Stimulated activated CD4-positive, alpha-beta T cell treated with anti-CD3 and anti-CD28 coated beads, Interleukin-4, amount 100 ng/mL, for 4 hours (primary cell): ENCODE results near the gene OTOA.
"Not testable (repeated sequence)": the region's sequence is repeated elsewhere in the genome, so short reads cannot be mapped to it uniquely, and the experiment has no call there.

Source experiments
- DNase-seq, 2 experiments: peaks; one replicate each; pipeline ENCODE4 v3.0.0-alpha.2; 2020

OTOA gene

DNA sequence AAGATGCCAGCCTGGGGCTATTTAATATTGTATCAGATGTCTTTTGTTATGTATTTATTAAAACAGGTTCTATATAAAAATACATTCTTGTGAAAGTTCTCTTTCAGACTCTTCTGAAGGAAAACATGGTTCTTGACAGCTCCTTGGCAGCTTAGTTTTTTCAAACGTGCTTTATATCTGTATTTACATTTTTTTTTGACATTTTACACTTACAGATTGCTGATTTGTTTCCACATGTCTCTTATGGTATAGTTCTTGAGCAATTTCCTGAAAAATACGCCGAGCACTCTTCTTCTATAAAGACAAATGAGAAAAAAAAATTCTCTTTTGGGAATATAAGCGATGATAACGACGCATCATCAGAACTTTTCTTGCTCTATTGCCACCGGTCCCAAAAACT is 20.9 kb upstream of the OTOA start:
- no peak for DNase-seq

DNA sequence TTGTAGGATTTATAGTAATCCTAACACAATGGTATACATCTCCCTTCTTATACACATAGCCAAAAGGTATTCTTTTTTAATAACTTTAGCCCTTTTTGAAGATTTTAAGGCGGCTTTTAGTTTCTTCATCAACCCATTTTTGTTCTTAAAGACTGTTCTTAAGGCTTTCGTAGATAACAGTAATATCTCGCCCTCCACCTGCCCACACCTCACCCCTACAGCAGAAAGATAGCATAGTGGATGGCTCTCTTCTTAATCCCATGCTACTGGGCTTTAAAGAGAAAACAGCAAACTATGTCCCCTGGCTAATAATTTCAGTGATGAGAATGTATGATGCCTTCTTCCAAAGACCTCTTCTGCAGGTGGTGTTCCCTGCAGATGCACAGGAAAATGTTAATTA is 20.0 kb upstream of the OTOA start:
- no peak for DNase-seq

DNA sequence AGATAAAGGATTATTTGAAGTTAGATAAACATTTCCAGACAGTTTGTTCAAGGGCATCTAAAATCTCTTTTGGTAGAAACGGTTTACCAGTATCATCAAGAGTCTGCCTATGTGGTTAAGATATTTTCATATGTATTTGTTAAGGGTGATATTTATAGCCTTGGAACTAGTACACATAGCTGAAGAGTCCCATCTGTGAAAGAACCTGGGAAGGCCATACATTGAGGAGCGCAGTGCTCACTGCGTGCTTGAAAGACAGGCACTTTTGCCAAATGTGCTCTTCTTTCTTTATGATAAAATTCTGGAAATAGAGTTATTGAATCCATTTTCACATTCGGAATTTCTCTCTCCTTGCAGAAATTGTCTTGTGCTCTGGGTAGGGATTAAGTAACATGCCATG is 19.1 kb upstream of the OTOA start:
- no peak for DNase-seq

DNA sequence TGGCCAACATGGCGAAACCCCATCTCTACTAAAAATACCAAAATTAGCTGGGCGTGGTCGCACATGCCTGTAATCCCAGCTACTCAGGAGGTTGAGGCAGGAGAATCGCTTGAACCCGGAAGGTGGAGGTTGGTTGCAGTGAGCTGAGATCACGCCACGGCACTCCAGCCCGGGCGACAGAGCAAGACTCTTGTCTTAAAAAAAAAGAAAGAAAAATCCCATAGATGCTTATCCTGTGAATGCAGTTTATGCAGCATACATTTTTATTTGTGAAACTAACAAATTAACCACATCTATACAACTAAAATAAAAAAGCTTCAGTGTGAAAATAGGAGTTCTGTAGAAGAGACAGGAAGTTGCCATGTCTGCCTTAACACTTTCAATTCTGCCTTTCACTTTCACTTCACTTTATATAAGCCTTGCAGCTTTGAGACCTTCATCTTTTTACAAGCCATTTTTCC is 18.5 kb upstream of the OTOA start:
- DNase-seq = peak; percentile 17 to 20

DNA sequence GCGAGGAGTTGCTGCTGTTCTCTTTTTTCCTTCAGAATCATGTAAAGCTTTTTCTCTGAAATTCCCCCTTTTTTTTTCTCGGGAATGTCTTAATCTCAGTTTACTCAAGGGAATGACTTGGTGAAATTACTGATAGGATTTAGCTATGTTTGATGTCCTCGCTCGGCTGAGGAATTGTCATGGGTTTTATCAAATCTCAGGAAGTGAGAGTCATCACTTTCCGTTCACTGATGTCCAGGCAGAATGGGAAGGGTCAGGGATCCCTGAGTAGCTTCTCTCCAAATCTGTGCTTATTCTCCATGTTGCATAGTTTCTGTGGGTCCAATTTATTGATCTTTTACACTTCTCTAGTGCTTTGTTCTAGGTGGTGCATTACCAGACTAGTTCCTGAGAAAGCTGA is 17.7 kb upstream of the OTOA start:
- no peak for DNase-seq

DNA sequence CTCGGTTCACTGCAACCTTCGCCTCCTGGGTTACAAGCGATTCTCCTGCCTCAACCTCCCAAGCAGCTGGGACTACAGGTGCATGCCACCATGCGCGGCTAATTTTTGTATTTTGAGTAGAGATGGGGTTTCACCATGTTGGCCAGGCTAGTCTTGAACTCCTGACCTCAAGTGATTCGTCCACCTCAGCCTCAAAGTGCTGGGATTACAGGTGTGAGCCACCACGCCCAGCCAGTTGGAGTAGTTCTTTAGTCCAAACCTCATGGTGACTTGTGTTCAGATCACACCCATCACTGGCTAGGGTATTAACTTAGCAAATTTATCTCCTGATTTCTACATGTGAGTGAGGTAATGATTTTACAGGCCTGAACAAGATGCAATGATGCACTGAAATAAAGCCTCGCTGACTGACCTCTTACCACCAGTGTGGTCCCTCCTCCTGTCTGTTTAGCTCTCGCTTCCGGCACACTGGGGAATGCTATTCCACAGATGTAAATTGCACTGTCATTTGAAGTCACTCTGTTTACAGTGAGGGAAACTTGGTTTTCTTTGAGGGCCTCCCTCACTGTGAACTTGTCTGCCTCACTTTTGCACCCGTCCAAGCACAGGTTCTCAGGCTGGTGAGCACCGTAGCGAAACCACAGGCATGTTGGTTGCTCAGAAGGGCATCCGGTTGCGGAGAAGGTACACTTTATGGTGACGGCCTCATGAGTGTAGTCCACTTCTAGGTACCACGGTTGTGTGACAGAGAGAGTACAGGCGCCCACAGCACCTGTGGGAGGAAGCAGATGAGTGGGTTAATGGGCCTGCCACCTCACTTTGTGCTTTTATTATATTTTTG is 16.8 kb upstream of the OTOA start:
- peak; percentile 45 to 78 for DNase-seq

DNA sequence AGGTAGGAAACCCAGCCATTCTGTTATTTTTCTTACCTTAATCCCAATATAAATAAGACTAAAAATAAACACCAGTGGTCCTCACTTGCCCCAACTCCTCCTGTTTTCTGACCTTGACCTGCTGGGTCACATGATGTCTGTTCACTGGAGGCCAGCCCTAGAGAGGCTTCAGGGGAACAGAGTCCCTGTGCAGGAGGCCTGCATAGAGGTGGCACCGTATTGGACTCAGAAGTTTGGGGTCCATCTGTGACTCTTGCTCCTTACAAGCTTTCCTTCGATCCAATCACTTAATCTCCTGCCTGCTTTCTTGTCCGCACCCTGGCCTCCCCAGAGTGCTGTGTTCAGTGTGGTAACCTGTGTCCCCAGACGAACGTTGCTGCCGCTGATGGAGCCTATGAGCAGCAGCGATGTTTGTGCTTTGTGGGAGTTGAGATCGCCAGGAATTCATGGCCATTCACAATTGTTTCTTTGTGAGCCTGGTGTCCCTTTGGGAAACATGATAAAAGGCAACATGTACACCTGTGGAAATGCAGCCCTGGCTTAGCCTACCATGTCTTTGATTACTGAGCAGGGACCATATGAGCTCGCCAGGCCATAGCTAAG is 16.1 kb upstream of the OTOA start:
- DNase-seq = no peak

DNA sequence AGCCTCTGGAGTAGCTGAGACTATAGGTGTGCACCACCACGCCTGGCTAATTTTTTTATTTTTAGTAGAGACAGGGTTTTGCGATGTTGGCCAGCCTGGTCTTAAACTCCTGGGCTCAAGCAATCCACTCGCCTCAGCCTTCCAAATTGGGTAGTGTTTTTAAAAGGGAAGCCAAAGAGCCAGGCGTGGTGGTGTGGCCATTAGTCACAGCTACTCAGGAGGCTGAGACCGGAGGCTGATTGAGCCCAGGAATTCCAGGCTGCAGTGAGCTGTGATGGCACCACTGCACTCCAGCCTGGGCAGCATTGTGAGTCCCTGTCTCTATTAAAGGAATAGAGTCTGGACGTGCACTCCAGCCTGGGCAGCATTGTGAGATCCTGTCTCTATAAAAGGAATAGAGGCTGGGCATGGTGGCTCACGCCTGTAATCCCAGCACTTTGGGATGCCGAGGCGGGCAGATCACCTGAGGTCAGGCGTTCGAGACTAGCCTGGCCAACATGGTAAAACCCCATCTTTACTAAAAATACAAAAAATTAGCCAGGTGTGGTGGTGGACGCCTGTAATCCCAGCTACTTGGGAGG is 13.9 kb upstream of the OTOA start:
- not testable (repeated sequence) for DNase-seq

DNA sequence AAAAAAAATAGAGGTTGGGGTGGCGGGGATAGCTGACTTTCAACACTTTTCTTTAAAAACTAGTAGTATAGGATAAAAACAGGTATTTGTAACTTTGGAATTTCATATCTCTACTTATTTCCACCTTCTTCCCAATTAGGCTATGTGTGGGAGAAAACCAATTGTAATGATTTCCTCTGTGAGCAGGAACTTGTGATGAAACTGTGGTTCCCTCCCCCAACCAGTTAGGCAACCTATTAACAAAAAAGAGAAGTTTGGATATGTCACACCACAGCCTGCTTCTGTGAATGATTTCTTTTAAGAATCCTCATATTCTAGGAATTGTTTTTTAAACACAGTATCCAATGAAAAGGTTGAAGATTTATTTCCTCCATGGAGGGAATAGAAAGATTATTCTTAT is 13.2 kb upstream of the OTOA start:
- DNase-seq = no peak

DNA sequence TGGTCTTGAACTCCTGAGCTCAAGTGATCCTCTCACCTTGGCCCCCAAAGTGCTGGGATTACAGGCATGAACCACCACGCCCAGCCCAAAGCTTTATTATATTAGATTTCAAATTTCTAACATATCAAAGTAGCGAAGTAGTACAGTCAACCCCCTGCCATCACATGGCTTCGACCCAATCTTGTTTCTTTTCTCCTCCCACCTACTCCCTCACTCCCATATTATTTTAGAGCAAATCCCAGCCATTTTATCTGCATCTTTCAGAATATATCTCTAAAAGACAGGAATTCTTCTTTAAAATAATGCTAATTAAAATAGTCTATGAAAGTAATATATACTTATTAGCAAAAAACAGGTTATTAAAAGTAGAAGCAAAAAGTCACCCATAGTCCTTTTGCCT is 12.3 kb upstream of the OTOA start:
- no peak for DNase-seq

DNA sequence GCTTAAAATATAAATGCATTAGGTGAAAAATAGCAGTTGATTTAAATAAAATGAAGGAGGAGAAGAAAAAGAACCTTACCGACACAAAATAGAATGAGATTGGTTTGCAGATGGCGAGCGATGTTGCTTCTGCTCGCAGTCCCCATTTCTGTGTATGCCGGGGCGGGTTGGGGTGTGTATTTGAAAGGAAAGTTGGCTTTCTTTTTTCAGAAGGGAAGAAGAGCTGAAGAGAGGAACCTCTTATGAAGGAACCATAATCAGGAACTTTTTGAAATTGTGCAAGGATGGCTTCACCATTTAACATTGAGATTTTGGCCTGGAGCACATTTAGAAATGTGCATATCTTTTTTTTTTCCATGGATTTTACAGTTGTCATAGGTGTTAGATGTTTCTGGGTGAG is 11.3 kb upstream of the OTOA start, which contains the start of gene IGSF6:
IGSF6 (minus strand) TSS at position 156 of the 400 bp plus-strand sequence; CDS start at position 146, 10 bp downstream.
- DNase-seq = no peak

DNA sequence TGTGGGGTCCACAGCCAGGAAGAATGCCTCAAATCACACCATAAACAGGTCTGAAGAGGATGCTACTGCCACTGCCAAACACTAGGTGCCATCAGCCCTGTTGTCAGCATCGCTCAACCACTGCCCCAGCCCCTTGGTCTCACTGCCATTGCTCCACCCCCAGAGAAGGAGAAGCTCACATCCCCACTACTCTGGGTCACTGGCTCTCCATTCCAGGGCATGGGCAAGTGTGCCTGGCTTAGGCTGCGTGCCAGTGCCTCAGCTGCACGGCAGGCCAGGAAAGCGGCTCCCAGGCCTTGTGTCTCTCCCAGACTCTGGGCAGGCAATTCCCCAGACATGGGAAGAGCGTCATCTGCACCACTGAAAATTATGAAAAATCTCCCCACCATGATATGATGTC is 10.2 kb upstream of the OTOA start:
- no peak for DNase-seq

DNA sequence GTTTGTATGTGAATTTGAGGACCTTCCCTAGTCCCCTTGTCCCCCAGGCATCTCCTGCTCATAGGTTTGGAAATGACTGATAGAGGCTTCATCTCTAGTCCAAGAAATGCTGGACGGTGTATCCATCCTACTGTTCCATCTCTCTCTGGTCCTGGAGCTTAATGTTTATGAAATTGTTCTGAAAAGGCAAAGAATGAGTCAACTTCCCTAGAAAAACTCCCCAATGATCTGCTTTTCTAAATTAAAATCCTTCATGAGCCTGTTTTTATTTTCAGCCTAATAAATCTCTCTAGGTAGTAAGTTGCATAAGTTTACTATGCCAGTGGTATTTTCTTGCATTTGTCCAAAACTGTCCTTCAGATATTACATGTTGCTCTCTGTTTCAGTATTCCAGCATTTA is 9.3 kb upstream of the OTOA start:
- DNase-seq = no peak

DNA sequence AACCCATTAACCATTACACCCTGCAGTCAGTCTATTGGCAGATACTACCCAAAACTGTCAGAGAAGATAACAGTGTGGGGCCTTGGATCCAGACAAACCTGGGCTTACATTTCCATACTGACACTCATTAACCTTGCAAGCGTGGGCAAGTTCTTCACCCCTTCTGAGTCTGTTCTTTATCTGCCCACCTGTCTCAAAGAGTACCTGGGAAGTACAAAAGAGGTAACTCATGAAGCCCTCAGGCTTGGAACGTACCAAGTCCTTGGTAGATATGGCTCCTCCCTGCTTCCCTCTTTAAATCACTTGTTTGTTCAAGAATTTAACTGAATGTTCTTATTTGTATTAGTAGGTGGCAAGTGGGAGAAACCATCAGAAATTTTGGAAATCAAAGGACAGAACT is 8.9 kb upstream of the OTOA start:
- no peak for DNase-seq

DNA sequence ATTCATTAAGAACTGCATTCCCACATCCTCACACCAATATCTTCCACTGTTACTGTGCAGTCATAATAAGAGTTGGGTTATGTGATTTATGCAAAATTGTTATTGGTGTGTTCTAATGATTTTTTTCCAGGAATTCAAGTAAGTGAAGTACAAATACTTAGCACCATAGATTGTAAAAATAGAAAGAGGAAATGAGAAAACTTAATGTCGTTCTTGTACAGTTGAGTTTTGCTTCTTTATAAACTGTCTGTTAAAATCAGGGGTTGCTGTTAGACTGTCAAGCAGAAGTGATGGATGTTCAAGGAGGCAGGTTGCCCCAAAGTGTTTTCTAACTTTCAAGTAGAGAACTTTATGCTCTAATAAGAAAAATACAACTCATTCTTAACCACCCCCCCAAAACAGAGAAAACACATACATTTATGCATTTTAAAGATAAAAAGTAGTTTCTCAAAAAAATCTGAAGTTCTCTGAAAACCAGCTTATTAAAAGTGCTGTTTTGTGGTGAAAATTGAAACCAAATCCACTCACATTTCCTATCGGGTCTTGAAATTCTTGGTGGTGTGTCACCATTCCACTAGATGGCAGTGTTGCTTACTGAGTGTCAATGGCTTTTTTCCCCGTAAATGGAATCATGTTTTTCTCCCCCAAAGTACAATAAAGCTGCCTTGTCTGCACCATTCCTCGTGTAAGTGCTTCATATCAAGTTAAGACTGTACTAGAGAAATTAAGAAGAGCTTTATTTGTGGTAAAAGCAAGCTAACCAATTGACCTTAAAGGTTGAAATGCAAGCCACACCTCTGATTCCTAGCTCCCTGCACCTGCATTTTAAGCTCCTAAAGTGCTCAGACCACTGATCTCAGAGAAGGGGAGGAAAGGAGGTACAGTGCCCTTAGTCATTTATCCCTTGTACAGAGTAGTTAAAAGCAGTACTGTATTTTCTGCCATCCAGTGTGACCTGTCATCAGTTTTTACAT is 6.7 kb upstream of the OTOA start:
- peak in 1 of 2 experiments; percentile 38 for DNase-seq

DNA sequence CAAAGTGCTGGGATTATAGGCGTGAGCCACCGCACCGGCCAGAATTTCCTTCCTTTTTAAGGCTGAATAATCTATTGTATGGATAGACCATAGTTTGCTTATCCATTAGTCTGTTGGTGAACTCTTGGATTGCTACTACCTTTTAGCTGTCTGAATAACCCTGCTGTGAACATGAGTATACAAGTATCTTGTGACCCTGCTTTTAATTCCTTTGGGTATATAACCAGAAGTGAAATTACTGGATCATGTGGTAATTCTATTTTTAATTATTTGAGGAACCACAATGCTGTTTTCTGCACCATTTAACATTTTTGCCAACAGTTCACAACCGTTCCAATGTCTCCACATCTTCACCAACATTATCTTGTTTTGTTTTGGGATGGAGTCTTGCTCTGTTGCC is 4.6 kb upstream of the OTOA start:
- no peak for DNase-seq

DNA sequence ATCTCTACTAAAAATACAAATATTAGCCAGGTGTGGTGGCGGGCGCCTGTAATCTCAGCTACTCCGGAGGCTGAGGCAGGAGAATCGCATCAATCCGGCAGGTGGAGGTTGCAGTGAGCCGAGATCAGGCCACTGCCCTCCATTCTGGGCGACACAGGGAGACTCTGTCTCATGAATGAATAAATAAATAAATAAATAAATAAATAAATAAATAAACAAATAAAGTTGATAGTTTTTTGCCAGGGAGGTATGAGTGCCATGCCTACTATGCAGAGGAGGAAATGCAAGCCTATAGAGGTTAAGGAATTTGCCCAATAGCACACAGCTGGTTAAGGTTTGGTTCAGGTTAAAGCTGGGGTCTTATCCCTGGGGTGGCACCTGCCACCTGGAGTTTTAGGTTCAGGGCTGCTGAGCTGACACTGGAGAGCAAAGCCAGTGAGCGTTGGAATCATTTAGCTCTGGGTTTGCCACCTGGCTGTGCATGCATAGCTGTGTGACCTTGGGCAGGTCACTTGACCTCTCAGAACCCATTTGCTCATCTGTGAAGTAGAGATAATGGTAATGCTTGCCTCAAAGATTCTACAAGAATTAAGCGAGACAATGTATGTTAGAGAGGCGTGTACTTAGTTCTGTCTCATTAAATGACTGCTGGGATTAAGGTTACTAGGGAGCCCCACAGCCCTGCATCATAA is 1.2 kb downstream of the OTOA start:
- DNase-seq = no peak

DNA sequence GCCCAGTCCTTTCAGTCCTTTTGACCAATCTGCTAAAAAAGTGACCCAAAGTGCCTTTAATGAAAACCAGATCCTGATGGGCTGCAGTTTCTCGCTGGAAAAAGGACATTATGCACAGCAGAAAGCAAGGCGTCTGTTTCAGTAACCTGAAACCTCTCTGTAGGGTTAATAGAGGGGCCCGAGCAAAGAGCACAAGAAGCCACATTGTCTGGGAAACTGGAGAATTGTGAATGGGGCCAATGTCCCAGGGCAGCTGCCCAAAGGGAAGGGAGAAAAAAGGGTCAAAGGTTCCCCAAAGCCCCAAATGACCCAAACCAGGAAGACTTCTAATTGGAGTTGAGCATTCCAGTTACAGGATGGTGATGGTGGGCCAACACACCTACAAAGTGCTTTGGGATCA is 3.0 kb downstream of the OTOA start:
- no peak for DNase-seq

DNA sequence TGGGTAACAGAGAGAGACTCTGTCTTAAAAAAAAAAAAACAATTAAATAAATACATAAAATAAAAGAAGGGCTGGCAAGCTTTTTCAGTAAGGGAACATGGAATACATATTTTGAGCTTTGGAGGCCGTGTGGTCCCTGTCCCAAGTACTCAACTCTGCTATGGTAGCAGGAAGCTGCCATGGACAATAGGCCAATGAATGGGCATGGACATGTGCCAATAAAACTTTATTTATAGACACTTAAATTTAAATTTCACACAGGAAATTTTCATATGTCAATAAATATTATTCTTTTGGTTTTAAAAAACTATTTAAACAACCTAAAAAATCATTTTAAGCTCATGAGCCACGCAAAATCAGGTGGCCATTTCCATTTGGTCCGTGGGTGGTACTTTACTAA is 3.8 kb downstream of the OTOA start:
- DNase-seq = no peak

DNA sequence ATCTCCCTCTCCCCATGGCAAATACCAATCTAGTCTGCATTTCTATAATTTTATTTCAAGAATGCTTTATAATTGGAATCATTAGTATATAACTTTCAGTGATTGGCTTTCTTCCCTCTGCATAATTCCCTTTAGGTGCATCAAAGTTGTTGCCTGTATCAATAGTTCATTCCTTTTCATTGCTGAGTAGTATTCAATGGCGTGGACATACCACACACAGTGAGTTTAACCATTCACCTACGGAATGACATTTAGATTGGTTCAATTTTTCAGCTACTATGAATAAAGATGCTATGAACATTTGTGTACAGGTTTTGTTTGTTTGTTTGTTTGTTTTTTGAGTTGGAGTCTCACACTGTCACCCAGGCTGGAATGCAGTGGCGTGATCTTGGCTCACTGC is 9.7 kb downstream of the OTOA start:
- DNase-seq = no peak

DNA sequence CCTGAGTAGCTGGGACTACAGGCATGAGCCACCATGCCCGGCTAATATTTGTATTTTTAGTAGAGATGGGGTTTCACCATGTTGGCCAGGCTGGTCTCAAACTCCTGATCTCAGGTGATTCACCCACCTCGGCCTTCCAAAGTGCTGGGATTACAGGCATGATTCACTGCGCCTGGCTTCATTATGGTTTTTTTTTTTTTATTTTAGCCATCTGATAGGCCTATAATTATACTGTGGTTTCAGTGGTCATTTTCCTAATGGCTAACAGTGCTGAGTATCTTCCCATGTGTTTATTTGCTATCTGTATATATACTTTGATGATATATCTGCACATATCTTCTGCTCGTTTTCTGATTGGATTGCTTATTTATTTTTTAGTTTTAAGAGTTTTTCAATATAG is 10.7 kb downstream of the OTOA start:
- not testable (repeated sequence) for DNase-seq

DNA sequence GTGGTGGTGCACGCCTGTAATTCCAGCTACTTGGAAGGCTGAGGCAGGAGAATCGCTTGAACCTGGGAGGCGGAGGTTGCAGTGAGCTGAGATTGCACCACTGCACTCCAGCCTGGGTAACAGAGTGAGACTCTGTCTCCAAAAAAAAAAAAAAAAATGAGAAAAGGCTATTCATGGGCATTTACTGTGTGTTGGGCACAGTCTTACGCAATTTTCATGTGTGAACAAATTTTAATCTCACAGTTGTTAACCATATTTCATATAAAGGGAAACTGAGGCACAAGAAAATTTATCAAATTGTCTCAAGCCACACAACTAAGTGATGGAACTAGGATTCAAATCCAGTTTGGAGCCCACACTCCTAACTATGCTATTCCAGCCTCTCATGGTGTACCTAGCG is 16.9 kb downstream of the OTOA start:
- DNase-seq = not testable (repeated sequence)
